Liver (tissue), 9 donors: ENCODE data around the gene ATP2B3. TPM values are rescaled to one million over a fixed set of nuclear protein-coding genes. Genes with fewer than 3 reads are reported as not detected.

Experiments
- DNase-seq: peaks from one replicate; pipeline ENCODE4 v3.0.0-alpha.2; 2017; ENCODE audit warnings: low spot score
- H3K27ac ChIP-seq, 2 donors: one replicate each; pipeline ENCODE4 v1.7.0; 2013; ENCODE audit warnings: inconsistent platforms in 2 of 2, low read length in 2 of 2, control low read depth in 1 of 2, low read depth in 1 of 2, mild to moderate bottlenecking in 1 of 2
- H3K27me3 ChIP-seq, 4 donors: one replicate each; pipeline versions ENCODE4 v1.6.1 to v1.7.0; 2013; ENCODE audit warnings: low read length in 3 of 4, inconsistent platforms in 1 of 4, mild to moderate bottlenecking in 1 of 4, moderate library complexity in 1 of 4; ENCODE audit not compliant: control insufficient read depth in 4 of 4, insufficient read depth in 4 of 4
- H3K36me3 ChIP-seq, 4 donors: one replicate each; pipeline versions ENCODE4 v1.6.1 to v1.7.0; 2013; ENCODE audit warnings: low read length in 3 of 4, mild to moderate bottlenecking in 3 of 4, low read depth in 1 of 4, moderate library complexity in 1 of 4; ENCODE audit not compliant: control insufficient read depth in 4 of 4, insufficient read depth in 3 of 4
- H3K4me1 ChIP-seq, 4 donors: one replicate each; pipeline versions ENCODE4 v1.6.1 to v1.7.0; 2013; ENCODE audit warnings: low read length in 3 of 4, mild to moderate bottlenecking in 3 of 4, moderate library complexity in 1 of 4; ENCODE audit not compliant: control insufficient read depth in 4 of 4, insufficient read depth in 4 of 4
- H3K4me3 ChIP-seq, 3 donors: one replicate each; pipeline versions ENCODE4 v1.6.1 to v1.7.0; 2013; ENCODE audit warnings: low read length in 3 of 3, control low read depth in 1 of 3, low read depth in 1 of 3, mild to moderate bottlenecking in 1 of 3
- H3K9ac ChIP-seq, 2 donors: one replicate each; pipeline ENCODE4 v1.7.0; 2013; ENCODE audit warnings: low read length in 2 of 2, mild to moderate bottlenecking in 2 of 2, moderate library complexity in 2 of 2, control low read depth in 1 of 2, low read depth in 1 of 2
- H3K9me3 ChIP-seq, 4 donors: one replicate each; pipeline versions ENCODE4 v1.6.1 to v1.7.0; 2013; ENCODE audit warnings: low read length in 3 of 4; ENCODE audit not compliant: control insufficient read depth in 4 of 4
- ATF3 ChIP-seq: IDR thresholded peaks from 2 replicates; pipeline ENCODE4 v1.6.1; 2016; ENCODE audit warnings: antibody characterized with exemption
- CTCF ChIP-seq: fragments of 150-350 bp; IDR thresholded peaks from 2 replicates; pipeline ENCODE4 v1.5.1; 2017; ENCODE audit warnings: improper control_type of control experiment, low read depth, low read length; ENCODE audit not compliant: missing input control
- EGR1 ChIP-seq, 2 donors: IDR thresholded peaks; 2 replicates each; pipeline ENCODE4 v1.6.1; 2016 to 2018; ENCODE audit warnings: antibody characterized with exemption in 2 of 2, low read depth in 2 of 2
- FOXA1 ChIP-seq: IDR thresholded peaks from 2 replicates; pipeline ENCODE4 v1.6.1; 2016; ENCODE audit warnings: antibody characterized with exemption
- FOXA2 ChIP-seq: IDR thresholded peaks from 2 replicates; pipeline ENCODE4 v1.6.1; 2016; ENCODE audit warnings: antibody characterized with exemption
- GABPA ChIP-seq, 2 donors: IDR thresholded peaks in 1 of 2; conservative IDR thresholded peaks in 1 of 2; 2 replicates each; pipeline ENCODE4 v1.6.1; 2016; ENCODE audit warnings: antibody characterized with exemption in 2 of 2, mild to moderate bottlenecking in 1 of 2, moderate library complexity in 1 of 2
- HNF4A ChIP-seq, 2 donors: conservative IDR thresholded peaks; 2 replicates each; pipeline ENCODE4 v1.6.1; 2016; ENCODE audit warnings: antibody characterized with exemption in 2 of 2, mild to moderate bottlenecking in 2 of 2
- HNF4G ChIP-seq: IDR thresholded peaks from 2 replicates; pipeline ENCODE4 v1.6.1; 2016; ENCODE audit warnings: antibody characterized with exemption
- JUND ChIP-seq, 2 donors: IDR thresholded peaks; 2 replicates each; pipeline ENCODE4 v1.6.1; 2016; ENCODE audit warnings: antibody characterized with exemption in 2 of 2
- NR2F2 ChIP-seq: IDR thresholded peaks from 2 replicates; pipeline ENCODE4 v1.6.1; 2016; ENCODE audit warnings: antibody characterized with exemption
- RAD21 ChIP-seq, 2 donors: IDR thresholded peaks; 2 replicates each; pipeline ENCODE4 v1.6.1; 2016; ENCODE audit warnings: antibody characterized with exemption in 2 of 2, mild to moderate bottlenecking in 2 of 2
- RXRA ChIP-seq, 2 donors: IDR thresholded peaks; 2 replicates each; pipeline ENCODE4 v1.6.1; 2017 to 2018; ENCODE audit warnings: antibody characterized with exemption in 2 of 2, mild to moderate bottlenecking in 1 of 2
- SP1 ChIP-seq: IDR thresholded peaks from 2 replicates; pipeline ENCODE4 v1.6.1; 2018; ENCODE audit warnings: antibody characterized with exemption, mild to moderate bottlenecking
- TAF1 ChIP-seq: conservative IDR thresholded peaks from 2 replicates; pipeline ENCODE4 v1.6.1; 2016; ENCODE audit warnings: antibody characterized with exemption, mild to moderate bottlenecking
- YY1 ChIP-seq: IDR thresholded peaks from 2 replicates; pipeline ENCODE4 v1.6.1; 2016; ENCODE audit warnings: antibody characterized with exemption, mild to moderate bottlenecking
- ZBTB33 ChIP-seq: IDR thresholded peaks from 2 replicates; pipeline ENCODE4 v1.6.1; 2016; ENCODE audit warnings: antibody characterized with exemption
- WGBS: extraction: QIAGEN DNeasy Blood & Tissue Kit; methylation state at CpG from one replicate; pipeline ENCODE4 v1.1.7; 2013; 5-methylcytosine and 5-hydroxymethylcytosine counted together
- polyA plus RNA-seq, 2 donors: library from polyadenylated mRNA; stranded (reverse) in 1 of 2; unstranded in 1 of 2; fragments of 200-250 nt in 1 of 2; fragments of >200 nt in 1 of 2; fragmentation: Nextera tagmentation in 1 of 2; extraction: Ambion mirVana in 1 of 2; gene quantifications; one replicate each; pipeline versions ENCODE4 v1.2.1 to v1.2.3, GENCODE V29; 2013 to 2015
- total RNA-seq, 2 donors: library from RNA; depleted of rRNA; stranded (reverse); fragments of >200 nt; gene quantifications; one replicate each; pipeline ENCODE4 v1.2.3, GENCODE V29; 2014
- TF ChIP-seq, protein P1 (sequence below): IDR thresholded peaks from 2 replicates; pipeline ENCODE4 v1.6.1; 2016; ENCODE audit warnings: antibody characterized with exemption
- TF ChIP-seq, protein P2 (sequence below): IDR thresholded peaks from 2 replicates; pipeline ENCODE4 v1.6.1; 2016; ENCODE audit warnings: antibody characterized with exemption, mild to moderate bottlenecking
- donor health status: healthy.
- donor health status: healthy.
- donor health status: healthy.
- donor health status: healthy.
- donor health status: healthy.

ATP2B3 gene
- total and polyA plus RNA-seq, 4 donors = not detected

GRCh38 chrX:153475751-153476281 lies 41.6 kb upstream of the ATP2B3 start:
- H3K9me3 ChIP-seq = no peaks in the 10 kb centered on the region
- H3K27me3 ChIP-seq = no peaks in the 10 kb centered on the region
- H3K27ac ChIP-seq = peak overlapping the region; percentile 31 to 46
- no peak for DNase-seq
- H3K36me3 ChIP-seq = no peaks in the 10 kb centered on the region
- no peak overlapping the region for H3K4me3 ChIP-seq
- TF ChIP-seq HNF4G = no peak
- TF ChIP-seq RXRA (IDR thresholded peaks at IDR 0.05) = no peak
- no peak for TF ChIP-seq EGR1 (IDR thresholded peaks at IDR 0.05; ENCODE audit: low read depth in 2 of 2)
- no peak for TF ChIP-seq HNF4A (conservative IDR thresholded peaks at IDR 0.05)
- TF ChIP-seq GABPA (IDR thresholded peaks at IDR 0.05 in 1 of 2, conservative IDR thresholded peaks at IDR 0.05 in 1 of 2) = no peak
- TF ChIP-seq, protein P1, sequence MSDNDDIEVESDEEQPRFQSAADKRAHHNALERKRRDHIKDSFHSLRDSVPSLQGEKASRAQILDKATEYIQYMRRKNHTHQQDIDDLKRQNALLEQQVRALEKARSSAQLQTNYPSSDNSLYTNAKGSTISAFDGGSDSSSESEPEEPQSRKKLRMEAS = no peak
- TF ChIP-seq RAD21 (IDR thresholded peaks at IDR 0.05) = no peak
- TF ChIP-seq, protein P2, sequence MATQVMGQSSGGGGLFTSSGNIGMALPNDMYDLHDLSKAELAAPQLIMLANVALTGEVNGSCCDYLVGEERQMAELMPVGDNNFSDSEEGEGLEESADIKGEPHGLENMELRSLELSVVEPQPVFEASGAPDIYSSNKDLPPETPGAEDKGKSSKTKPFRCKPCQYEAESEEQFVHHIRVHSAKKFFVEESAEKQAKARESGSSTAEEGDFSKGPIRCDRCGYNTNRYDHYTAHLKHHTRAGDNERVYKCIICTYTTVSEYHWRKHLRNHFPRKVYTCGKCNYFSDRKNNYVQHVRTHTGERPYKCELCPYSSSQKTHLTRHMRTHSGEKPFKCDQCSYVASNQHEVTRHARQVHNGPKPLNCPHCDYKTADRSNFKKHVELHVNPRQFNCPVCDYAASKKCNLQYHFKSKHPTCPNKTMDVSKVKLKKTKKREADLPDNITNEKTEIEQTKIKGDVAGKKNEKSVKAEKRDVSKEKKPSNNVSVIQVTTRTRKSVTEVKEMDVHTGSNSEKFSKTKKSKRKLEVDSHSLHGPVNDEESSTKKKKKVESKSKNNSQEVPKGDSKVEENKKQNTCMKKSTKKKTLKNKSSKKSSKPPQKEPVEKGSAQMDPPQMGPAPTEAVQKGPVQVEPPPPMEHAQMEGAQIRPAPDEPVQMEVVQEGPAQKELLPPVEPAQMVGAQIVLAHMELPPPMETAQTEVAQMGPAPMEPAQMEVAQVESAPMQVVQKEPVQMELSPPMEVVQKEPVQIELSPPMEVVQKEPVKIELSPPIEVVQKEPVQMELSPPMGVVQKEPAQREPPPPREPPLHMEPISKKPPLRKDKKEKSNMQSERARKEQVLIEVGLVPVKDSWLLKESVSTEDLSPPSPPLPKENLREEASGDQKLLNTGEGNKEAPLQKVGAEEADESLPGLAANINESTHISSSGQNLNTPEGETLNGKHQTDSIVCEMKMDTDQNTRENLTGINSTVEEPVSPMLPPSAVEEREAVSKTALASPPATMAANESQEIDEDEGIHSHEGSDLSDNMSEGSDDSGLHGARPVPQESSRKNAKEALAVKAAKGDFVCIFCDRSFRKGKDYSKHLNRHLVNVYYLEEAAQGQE = no peak
- no peak for TF ChIP-seq YY1
- no peak for TF ChIP-seq TAF1
- TF ChIP-seq ZBTB33 = no peak
- TF ChIP-seq SP1 = no peak
- no peak for TF ChIP-seq FOXA2
- no peak for TF ChIP-seq ATF3
- TF ChIP-seq CTCF = no peak
- no peak for TF ChIP-seq FOXA1
- TF ChIP-seq NR2F2 = no peak
- TF ChIP-seq JUND (IDR thresholded peaks at IDR 0.05) = no peak
- H3K9ac ChIP-seq = no peak overlapping the region
- WGBS = 92% methylated on average over 11 of the region's 11 CpGs
- peaks cover 0 to 7% (median 0%) of the 10 kb centered on the region in 4 donors for H3K4me1 ChIP-seq
